Measurements from ENCODE around the gene THY1.

THY1 gene

GRCh38 chr11:119368121-119369034 is 54.6 kb downstream of the THY1 start:
- DNase-seq (ENCODE audit: low spot score), result no peak

GRCh38 chr11:119367661-119368120 is 55.3 kb downstream of the THY1 start:
- DNase-seq (ENCODE audit: low spot score), result no peak
